ENCODE measurements around the gene HMX3. TPM values are rescaled to one million over a fixed set of nuclear protein-coding genes. Genes with fewer than 3 reads are reported as not detected.
"Not testable (repeated sequence)": the region's sequence is repeated elsewhere in the genome, so short reads cannot be mapped to it uniquely, and the experiment has no call there.

HMX3 gene
- total RNA-seq, 2 experiments from 2014 or later = 0.45 to 0.69 TPM

DNA sequence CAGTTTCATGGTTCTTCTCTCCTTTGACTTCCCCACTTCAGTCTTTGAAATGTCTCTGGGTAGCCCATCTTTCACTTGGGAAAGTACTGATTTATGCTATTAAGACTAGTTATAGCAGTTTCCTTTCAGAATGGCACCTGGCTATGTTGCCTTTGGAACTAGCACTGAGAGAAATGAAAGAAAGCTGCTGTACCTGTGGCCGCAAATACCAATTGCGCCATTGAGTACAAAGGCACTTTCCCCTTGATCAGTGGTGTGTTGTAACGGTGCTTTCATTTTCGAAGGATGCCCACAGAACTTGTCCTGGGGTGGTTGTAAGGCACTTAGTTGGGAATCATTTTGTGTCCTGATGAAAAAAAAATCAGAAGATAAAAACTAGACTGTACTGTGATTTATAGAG, 35.2 kb downstream of the HMX3 start:
- ChIA-PET CTCF (no interaction called here), POLR2A (no interaction called here)
- ATAC-seq (no peak), DNase-seq (no peak)
- H3K4me3 Mint-ChIP-seq = no peak overlapping the region
- H3K9me3 Mint-ChIP-seq = no peaks in the 10 kb centered on the region
- TF ChIP-seq, protein P1, sequence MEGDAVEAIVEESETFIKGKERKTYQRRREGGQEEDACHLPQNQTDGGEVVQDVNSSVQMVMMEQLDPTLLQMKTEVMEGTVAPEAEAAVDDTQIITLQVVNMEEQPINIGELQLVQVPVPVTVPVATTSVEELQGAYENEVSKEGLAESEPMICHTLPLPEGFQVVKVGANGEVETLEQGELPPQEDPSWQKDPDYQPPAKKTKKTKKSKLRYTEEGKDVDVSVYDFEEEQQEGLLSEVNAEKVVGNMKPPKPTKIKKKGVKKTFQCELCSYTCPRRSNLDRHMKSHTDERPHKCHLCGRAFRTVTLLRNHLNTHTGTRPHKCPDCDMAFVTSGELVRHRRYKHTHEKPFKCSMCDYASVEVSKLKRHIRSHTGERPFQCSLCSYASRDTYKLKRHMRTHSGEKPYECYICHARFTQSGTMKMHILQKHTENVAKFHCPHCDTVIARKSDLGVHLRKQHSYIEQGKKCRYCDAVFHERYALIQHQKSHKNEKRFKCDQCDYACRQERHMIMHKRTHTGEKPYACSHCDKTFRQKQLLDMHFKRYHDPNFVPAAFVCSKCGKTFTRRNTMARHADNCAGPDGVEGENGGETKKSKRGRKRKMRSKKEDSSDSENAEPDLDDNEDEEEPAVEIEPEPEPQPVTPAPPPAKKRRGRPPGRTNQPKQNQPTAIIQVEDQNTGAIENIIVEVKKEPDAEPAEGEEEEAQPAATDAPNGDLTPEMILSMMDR (IDR thresholded peaks at IDR 0.05) = no peak
- H3K27me3 Mint-ChIP-seq = no peaks in the 10 kb centered on the region
- intact Hi-C loops (cut with micrococcal nuclease) = no loop called here
- H3K4me1 Mint-ChIP-seq (ENCODE audit: low read depth) = peaks cover 8% of the 10 kb centered on the region
- no peak overlapping the region for H3K27ac Mint-ChIP-seq
- H3K36me3 Mint-ChIP-seq (ENCODE audit: low read depth) = peaks cover 69% of the 10 kb centered on the region

DNA sequence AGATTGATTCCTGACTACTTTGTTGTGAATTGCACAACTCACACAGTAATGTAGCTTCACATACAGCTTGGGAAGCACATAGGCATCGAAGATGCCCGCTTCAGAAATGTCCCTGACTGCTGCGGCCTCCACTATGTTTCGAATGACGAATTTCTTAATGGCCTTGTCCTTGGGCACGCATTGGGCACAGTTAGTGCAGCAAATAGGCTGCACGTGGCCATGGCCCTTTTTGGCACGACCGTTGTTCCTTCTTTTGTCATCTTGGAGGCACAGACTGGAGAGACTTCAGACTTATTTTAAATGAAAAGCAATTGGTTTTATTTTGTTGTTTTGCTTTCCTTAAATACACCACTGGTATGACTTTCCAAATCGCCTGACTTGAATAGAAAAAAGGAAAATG, 35.8 kb downstream of the HMX3 start:
- H3K36me3 Mint-ChIP-seq (ENCODE audit: low read depth) = peaks cover 70% of the 10 kb centered on the region
- POLR2A ChIA-PET; H3K9me3 Mint-ChIP-seq; DNase-seq; H3K27me3 Mint-ChIP-seq; H3K27ac Mint-ChIP-seq; H3K4me3 Mint-ChIP-seq; H3K4me1 Mint-ChIP-seq (ENCODE audit: low read depth); intact Hi-C loops (cut with micrococcal nuclease); ATAC-seq; CTCF ChIA-PET: not testable (repeated sequence)

DNA sequence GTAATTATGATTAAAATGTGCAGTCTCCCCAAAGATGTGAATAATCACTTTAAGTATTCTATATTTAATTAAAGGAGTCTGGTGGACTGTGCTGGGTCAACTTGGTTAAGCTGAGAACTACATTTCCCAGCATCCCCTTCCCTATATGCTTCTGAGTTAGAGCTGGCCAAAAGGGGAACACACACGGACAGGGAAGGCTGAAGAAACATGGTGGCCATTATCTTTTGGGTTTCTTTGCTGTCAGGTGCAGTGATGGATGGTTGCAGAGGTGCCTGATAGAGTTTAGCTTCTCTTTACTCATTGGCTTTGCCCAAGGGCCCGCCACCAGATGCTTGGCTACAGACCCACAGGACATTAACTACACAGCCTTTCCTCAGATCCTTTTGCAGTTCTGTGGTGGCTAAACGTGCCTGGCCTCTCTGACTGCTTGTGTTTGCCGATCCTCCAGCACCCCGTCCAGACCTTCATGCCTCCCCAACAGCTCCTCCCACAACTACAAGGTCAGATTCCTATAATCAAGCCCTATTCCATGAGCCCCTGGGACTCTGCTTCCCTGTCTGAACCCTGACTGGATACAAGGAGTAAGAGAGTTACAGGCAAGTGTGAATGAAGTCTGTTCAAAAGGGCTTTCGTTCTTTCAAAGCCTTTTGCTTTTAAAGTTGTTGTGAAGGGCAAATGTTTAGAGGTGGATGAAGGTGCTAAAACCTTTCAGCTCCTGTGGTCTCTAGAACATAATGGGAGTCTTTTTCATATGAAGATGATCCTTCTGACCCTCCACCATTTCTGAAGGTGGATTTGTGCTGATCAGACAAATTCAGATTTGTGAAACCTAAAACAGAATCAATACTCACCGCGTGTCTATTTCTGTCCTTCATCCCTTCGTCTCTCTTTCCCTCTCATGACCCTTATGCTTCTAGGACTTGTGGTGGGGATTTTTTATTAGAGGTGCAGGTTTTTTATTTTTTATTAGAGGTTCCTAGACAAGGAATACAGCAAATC, 39.9 kb downstream of the HMX3 start:
- ChIA-PET POLR2A (interaction anchor here (1.1 kb wide), 1 partner anchor 31 kb away, joined by 3 read pairs; no protein-coding TSS in a partner anchor), CTCF (interaction anchor here (0.6 to 1.3 kb wide), 3 partner anchors 10 to 177 kb away, joined by 3 read pairs; no protein-coding TSS in a partner anchor)
- Mint-ChIP-seq H3K36me3 (ENCODE audit: low read depth) (peaks cover 70% of the 10 kb centered on the region), H3K27ac (no peak overlapping the region), H3K4me3 (no peak overlapping the region), H3K27me3 (no peaks in the 10 kb centered on the region), H3K9me3 (peaks cover 8% of the 10 kb centered on the region), H3K4me1 (ENCODE audit: low read depth) (peaks cover 4% of the 10 kb centered on the region)
- ATAC-seq = no peak
- intact Hi-C loops (cut with micrococcal nuclease) = no loop called here
- TF ChIP-seq, protein P1 (IDR thresholded peaks at IDR 0.05) = no peak
- no peak for DNase-seq

DNA sequence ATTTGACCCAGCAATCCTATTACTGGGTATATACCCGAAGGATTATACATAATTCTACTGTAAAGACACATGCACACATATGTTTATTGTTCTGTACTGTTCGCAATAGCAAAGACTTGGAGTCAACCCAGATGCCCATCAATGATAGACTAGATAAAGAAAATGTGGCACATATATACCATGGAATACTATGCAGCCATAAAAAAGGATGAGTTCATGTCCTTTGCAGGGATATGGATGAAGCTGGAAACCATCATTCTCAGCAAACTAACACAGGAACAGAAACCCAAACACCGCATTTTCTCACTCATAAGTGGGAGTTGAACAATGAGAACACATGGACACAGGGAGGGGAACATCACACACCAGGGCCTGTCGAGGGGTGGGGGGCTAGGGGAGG, 42.6 kb downstream of the HMX3 start:
- H3K4me1 Mint-ChIP-seq (ENCODE audit: low read depth); intact Hi-C loops (cut with micrococcal nuclease); ATAC-seq; H3K27ac Mint-ChIP-seq; CTCF ChIA-PET; H3K4me3 Mint-ChIP-seq; H3K27me3 Mint-ChIP-seq; DNase-seq; POLR2A ChIA-PET: not testable (repeated sequence)
- Mint-ChIP-seq H3K9me3 (peaks cover 10% of the 10 kb centered on the region), H3K36me3 (ENCODE audit: low read depth) (peaks cover 59% of the 10 kb centered on the region)

DNA sequence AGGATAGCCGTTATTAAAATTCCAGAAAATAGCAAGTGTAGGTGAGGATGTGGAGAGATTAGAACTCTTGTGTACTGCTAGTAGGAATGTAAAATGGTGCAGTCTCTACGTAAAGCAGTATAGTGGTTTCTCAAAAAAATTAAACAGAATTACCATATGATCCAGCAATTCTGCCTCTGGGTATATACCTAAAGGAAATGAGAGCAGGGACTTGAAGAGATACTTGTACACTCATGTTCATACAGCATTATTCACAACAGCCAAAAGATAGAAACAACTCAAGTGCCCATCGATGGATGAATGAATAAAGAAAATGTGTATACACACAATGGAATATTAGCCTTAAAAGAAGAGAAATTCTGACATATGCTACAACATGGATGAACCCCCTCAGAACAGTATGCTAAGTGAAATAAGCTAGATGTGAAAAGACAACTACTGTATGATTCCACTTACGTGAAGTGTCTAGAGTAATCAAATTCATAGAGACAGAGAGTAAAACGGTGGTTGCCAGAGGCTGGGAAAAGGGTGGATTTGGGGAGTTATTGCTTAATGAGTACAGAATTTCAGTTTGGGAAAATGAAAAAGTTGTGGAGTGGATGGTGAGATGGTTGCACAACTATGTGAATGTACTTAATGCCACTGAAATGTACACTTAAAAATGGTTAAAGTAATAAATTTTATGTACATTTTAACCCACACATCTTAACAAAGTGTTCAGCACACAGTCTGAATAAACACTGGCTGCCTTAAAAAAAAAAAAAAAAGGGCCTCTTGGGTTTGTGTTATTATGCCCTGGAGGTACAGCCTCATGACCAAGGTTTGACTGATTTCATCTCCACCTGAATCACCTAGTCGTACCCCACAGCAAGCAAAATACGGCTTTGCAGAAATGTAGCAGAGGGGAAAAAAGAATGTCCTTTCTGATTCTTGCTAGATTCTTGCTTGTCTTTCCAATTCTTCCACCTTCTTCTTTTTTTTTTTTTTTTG, 44.6 kb downstream of the HMX3 start:
- no peak for ATAC-seq
- no peak for DNase-seq
- peaks cover 18% of the 10 kb centered on the region for H3K9me3 Mint-ChIP-seq
- peaks cover 59% of the 10 kb centered on the region for H3K36me3 Mint-ChIP-seq (ENCODE audit: low read depth)
- no peak overlapping the region for H3K27ac Mint-ChIP-seq
- ChIA-PET POLR2A (no interaction called here), CTCF (no interaction called here)
- H3K4me1 Mint-ChIP-seq (ENCODE audit: low read depth) = no peaks in the 10 kb centered on the region
- H3K4me3 Mint-ChIP-seq = no peak overlapping the region
- no peaks in the 10 kb centered on the region for H3K27me3 Mint-ChIP-seq
- TF ChIP-seq, protein P1 (IDR thresholded peaks at IDR 0.05) = no peak
- intact Hi-C loops (cut with micrococcal nuclease) = no loop called here
